ENCODE results near the gene PROK1.

GRCh38 chr1:110505596-110505995, 54.6 kb downstream of the PROK1 start:
- TF ChIP-seq CTCF (conservative IDR thresholded peaks at IDR 0.05; ENCODE audit: low read depth, low read length), result no peak
- no peak for TF ChIP-seq EZH2 (IDR thresholded peaks at IDR 0.05; ENCODE audit: low read length, unreplicated experiment)
